IPS-18c (cell line): ENCODE measurements around the gene MDGA2.

Experiments
- H3K4me3 ChIP-seq: 2 replicates; pipeline ENCODE4 v1.7.0; 2013; ENCODE audit warnings: low read depth, mild to moderate bottlenecking, low read length, moderate library complexity; ENCODE audit not compliant: insufficient read depth
- H3K9me3 ChIP-seq: one replicate; pipeline ENCODE4 v1.6.1; 2013; ENCODE audit warnings: mild to moderate bottlenecking, low read length, moderate library complexity; ENCODE audit not compliant: control insufficient read depth, insufficient read depth

MDGA2 gene

GRCh38 chr14:46820291-46820690 lies 855.1 kb downstream of the MDGA2 start:
- no peaks in the 10 kb centered on the region for H3K9me3 ChIP-seq
- no peak overlapping the region for H3K4me3 ChIP-seq

GRCh38 chr14:46819117-46819516 lies 856.3 kb downstream of the MDGA2 start:
- H3K4me3 ChIP-seq = no peak overlapping the region
- H3K9me3 ChIP-seq = no peaks in the 10 kb centered on the region

- Histone ChIP-seq H3K9me3 (no peaks in the 10 kb centered on the region), H3K4me3 (no peak overlapping the region)
These were observed 857.3 kb downstream of the MDGA2 start for GRCh38 chr14:46818147-46818546.

GRCh38 chr14:46793144-46793543 lies 882.3 kb downstream of the MDGA2 start:
- Histone ChIP-seq H3K4me3 (no peak overlapping the region), H3K9me3 (no peaks in the 10 kb centered on the region)
